Kasumi-1 (cell line): ENCODE measurements around the gene PDCD1.
"Not testable (repeated sequence)": the region's sequence is repeated elsewhere in the genome, so short reads cannot be mapped to it uniquely, and the experiment has no call there.

Experiments used
- DNase-seq, 2 experiments: peaks; one replicate each; lab custom pipeline; 2025; lab: John Stamatoyannopoulos, UW

The PDCD1 gene

DNA sequence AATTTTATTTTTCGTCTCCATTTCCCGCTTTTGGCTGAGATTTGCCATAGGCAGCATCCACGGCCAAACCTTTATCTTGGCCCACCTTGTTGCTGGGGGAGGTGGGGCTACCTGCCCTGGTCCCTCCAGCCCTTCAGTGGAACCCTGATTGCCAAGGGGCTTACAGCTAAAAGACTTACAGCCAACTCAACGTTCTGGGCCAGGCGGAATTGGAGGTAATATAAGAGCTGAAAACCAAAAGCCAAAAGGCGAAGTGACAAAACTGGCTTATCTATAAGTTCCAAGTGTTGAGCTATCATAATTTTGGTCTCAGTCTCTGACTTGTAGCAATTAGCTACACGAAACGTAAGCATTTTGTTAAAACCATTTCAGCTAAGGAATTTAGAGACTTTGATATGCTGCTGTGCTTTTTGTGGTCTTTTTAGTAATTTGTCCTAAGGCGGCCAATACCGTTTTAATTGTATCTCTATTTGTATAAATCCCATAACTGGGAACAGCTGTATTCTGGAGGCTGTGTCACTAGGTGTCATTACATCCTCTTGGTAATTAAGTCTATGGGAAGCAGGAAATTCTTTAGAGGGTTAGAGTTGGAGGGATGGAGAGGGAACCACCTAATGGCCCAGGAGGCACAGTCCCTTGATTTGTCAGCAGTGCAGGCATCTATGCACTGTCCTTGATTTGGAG is 24.0 kb downstream of the PDCD1 start:
- DNase-seq: no peak

DNA sequence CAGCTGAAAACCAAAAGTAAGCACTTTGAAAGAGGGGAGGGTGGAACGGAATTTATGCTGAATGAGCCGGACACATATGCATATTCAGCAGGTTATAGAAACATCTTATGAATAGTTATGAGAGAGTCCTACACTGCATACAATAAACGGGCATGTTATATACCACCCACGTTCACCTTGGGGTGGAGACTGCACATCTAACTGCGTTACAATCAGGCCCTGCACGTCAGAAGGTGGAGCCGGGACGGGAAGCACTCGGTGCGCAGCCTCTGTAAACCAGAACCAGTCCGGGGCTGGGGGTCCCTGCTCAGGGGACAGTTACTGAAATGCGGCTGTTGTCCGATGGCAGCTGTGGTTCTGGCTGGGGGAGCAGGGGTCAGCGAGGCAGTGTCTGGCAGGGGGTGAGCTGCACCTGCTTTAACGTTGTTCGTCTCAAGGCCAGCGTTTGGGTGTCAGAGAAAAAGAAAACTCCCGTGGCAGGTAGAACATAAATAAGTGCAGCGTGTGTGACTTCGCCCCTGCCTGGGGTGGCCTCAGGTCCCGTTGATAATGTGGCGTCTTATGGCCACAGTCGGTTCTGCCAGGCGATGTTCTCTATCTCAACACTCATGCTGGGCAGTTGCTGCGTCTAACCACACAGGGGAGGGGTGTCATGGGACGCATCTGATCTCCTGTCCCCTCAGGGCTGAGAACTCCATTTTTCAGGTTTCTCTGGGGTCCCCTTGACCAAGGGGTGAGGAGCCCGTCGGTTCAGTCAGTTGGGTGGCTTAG is 24.8 kb downstream of the PDCD1 start:
- not testable (repeated sequence) for DNase-seq

DNA sequence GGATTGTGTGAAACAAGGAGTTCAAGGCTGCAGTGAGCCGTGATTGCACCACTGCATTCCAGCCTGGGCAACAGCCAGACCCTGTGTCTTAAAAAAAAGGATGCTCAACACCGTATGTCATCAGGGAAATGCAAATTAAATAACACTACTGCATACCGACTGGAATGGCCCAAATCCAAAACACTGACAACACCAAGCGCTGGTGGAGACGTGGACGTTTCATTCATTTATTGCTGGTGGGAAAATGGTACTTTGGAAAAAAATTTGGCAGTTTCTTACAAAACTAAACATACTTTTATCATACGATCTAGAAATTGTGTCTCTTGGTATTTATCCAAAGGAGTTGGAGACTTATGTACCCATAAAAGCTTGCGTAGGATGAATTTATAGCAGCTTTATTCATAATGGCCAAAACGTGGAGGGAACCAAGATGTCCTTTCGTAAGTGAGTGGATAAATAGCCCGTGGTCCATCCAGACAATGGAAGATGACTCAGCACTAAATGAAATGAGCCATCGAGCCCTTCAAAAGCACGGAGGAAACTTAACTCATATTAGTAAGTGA is 25.5 kb downstream of the PDCD1 start:
- no peak for DNase-seq

GRCh38 chr2:241827394-241827793 is 31.3 kb downstream of the PDCD1 start:
- no peak for DNase-seq

DNA sequence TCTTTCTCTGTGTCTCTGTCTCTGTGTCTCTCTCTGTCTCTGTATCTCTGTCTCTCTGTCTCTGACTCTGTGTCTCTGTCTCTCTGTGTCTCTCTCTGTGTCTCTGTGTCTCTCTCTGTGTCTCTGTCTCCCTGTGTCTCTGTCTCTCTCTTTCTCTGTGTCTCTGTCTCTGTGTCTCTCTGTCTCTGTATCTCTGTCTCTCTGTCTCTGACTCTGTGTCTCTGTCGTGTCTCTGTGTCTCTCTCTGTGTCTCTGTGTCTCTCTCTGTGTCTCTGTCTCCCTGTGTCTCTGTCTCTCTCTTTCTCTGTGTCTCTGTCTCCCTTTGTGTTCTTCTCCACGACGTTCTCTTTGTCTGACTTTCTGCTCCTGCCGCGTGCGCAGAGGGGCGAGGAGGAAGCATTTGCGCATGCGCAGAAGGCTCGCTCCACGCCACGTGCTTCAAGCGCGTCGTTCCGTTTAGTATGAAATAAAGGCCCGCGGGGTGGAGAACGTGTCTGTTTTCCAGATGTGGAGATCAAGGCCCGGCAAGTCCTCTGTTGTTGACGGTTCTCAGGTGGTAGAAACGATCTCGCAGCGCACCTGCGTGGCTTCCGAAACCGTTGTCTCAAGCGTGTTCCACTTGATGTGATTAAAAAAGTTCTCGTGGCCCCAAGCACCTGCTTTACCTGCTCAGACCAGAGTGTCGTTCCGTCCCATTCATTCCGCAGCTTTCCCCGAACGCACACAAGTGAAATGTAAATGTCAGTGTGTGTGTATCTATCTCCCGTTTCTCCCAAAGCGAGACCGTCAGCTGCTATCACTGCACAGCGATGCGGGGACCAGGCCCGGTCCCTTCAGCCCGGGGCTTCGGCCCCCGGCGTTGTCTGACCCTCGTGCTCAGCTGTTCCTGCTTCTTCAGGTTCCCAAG is 34.9 kb downstream of the PDCD1 start:
- DNase-seq: not testable (repeated sequence)

GRCh38 chr2:241822264-241822623 is 36.5 kb downstream of the PDCD1 start:
- no peak for DNase-seq

- DNase-seq: no peak
Observed at GRCh38 chr2:241821460-241822263, 37.0 kb downstream of the PDCD1 start.

GRCh38 chr2:241820625-241821384 is 37.9 kb downstream of the PDCD1 start:
- no peak for DNase-seq

DNA sequence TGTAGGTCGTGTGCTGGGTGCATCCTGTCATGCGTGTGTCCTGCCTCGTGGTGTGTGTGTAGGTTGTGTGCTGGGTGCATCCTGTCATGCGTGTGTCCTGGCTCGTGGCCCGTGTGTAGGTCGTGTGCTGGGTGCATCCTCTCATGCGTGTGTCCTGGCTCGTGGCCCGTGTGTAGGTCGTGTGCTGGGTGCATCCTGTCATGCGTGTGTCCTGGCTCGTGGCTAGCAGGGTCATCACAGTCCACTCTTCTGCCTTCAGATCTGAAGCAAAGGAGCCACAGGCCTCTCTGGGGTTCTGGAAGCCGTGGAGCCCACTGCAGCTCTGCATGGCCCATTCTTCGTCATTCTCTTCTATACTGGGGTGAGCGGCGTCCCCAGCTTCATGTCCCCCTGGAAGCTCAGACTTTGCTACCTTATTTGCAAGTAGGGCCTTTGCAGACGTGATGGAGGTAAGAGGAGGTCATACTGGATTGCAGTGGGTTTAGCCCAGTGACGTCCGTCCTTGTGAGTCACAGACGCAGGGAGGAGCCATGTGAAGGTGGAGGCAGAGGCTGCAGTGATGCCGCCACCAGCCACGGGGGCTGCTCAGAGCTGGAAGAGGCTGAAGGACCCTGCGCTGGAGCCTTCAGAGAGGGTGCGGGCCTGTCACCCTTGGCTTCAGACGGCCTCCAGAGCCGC is 38.6 kb downstream of the PDCD1 start:
- DNase-seq: not testable (repeated sequence)

DNA sequence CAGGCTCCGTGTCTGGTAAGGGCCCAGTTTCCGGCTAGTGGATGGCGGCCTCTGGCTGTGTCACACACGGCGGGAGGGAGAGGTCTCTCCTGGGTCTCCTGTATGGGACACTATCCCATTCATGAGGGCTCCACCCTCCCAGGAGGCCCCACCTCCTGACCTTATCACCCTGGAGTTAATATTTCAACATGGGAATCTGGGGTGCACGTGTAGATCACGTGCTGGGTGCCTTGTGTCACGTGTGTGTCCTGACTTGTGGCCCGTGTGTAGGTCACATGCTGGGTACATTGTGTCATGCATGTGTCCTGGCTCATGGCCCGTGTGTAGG is 39.8 kb downstream of the PDCD1 start:
- DNase-seq: no peak

DNA sequence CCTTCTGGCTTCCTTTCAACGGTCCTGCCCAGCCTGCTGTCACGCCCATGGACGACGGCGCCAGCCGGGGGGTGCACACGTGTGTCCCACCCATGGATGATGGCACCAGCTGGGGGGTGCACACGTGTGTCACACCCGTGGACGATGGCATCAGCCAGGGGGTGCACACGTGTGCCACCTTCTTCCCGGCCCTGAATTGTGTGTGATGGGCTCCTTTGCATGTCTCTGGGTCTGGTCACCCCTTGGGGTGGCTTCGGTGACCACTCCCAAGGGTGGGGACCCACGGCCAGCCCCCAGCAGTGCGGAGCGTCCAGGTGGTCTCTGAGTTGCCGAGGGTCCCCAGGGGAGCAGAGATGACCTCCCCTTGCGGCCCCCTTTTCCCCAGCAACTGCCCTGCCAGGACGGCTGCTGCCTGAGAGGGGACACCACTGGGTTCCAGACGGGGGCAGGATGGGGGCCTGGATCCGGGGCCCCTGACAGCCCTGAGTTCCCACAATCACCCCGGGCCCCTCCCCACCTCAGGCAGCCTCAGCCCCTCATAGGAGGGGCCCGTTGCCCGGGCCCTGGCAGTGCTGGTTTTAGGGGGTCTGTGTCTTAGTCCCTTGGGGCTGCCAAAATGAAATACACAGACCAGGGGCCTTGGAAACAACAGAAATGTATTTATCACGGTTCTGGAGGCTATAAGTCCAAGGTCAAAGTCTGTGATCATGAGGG is 40.3 kb downstream of the PDCD1 start:
- DNase-seq: no peak

- DNase-seq: not testable (repeated sequence)
Observed at GRCh38 chr2:241817821-241818215, 40.9 kb downstream of the PDCD1 start.

DNA sequence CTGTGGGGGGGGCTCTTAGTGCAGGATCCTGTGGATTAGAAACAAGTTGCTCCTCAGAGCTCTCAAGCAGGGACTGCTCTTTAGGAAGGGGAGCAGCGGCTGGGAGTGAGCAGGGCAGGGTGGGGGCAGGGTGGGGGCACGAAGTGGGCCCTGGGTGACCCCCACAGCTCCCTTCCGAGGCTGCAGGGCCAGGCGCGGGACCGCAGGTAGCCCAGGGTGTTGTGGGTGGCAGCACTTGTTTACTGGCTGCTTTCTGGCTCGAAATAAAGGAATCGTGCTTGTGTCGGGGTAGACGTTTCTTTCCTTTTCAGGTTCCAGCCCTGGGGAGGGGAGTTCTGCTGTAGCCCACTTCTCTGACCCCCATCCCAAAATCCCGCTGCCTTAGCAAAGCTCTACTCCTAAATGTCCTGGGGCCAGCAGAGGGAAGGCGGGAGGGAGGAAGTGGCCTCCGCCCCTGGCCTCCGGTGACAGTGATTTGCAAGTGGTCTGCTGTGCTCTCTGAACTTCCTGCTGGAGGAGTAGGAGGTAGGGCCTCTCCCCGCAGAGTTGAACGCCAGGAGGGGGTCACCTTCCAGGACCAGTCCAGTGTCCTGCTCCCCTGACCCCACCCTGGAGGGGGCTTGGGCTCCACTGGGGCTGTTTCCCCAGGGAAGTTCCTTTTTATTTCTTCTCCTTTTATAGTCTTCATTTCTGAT is 41.4 kb downstream of the PDCD1 start:
- DNase-seq: peak in 1 of 2 experiments; percentile 2

GRCh38 chr2:241816431-241817121 is 42.1 kb downstream of the PDCD1 start:
- no peak for DNase-seq

GRCh38 chr2:241815477-241816430 is 42.9 kb downstream of the PDCD1 start:
- DNase-seq: no peak

GRCh38 chr2:241814643-241815476 is 43.8 kb downstream of the PDCD1 start:
- no peak for DNase-seq

- DNase-seq: no peak
Observed at GRCh38 chr2:241814393-241814642, 44.4 kb downstream of the PDCD1 start.
